Neural cell (in vitro differentiated cells): ENCODE measurements around the gene INPP5E.

Experiments used
- EP300 ChIP-seq: fragments of 450-650 bp; conservative IDR thresholded peaks from 2 replicates; pipeline ENCODE4 v1.6.1; 2014; ENCODE audit warnings: antibody characterized with exemption, mild to moderate bottlenecking, moderate library complexity; ENCODE audit not compliant: poor library complexity, severe bottlenecking
- EZH2 ChIP-seq: fragments of 200-600, 300-800 bp; shearing (Covaris generic), sonication (generic); IDR thresholded peaks from 2 replicates; pipeline ENCODE4 v1.6.1; 2014; ENCODE audit warnings: antibody characterized with exemption, low read length, borderline replicate concordance, mild to moderate bottlenecking; ENCODE audit not compliant: insufficient read depth, poor library complexity, severe bottlenecking
- TF ChIP-seq, protein P1 (sequence below): fragments of 450-650 bp; IDR thresholded peaks from 2 replicates; pipeline ENCODE4 v1.5.1; 2014; ENCODE audit warnings: antibody characterized with exemption, mild to moderate bottlenecking, moderate library complexity; ENCODE audit not compliant: poor library complexity, severe bottlenecking
- TF ChIP-seq, protein P2 (sequence below): IDR thresholded peaks from 2 replicates; pipeline ENCODE4 v1.6.1; 2012; ENCODE audit warnings: borderline replicate concordance

DNA sequence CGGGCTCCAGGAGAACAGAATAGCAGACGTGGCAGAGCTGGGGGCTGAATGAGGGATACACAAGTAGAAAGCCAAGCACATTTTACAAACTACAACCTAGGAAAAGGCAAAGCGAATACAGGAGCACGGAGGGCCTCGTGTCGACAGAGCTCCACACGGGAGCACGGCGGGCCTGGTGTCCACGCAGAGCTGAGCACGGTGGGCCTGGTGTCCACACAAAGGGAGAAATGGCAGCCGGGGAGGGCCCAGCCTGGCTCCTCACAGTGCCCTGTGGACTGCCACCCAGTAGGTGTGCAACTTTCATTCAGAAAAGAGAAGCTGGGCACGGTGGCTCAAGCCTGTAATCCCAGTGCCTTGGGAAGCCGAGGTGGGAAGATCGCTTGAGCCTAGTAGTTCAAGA, 3.4 kb upstream of the INPP5E start:
- TF ChIP-seq EP300 (no peak), EZH2 (no peak)
- TF ChIP-seq, protein P1, sequence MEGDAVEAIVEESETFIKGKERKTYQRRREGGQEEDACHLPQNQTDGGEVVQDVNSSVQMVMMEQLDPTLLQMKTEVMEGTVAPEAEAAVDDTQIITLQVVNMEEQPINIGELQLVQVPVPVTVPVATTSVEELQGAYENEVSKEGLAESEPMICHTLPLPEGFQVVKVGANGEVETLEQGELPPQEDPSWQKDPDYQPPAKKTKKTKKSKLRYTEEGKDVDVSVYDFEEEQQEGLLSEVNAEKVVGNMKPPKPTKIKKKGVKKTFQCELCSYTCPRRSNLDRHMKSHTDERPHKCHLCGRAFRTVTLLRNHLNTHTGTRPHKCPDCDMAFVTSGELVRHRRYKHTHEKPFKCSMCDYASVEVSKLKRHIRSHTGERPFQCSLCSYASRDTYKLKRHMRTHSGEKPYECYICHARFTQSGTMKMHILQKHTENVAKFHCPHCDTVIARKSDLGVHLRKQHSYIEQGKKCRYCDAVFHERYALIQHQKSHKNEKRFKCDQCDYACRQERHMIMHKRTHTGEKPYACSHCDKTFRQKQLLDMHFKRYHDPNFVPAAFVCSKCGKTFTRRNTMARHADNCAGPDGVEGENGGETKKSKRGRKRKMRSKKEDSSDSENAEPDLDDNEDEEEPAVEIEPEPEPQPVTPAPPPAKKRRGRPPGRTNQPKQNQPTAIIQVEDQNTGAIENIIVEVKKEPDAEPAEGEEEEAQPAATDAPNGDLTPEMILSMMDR, result no peak
- TF ChIP-seq, protein P2, sequence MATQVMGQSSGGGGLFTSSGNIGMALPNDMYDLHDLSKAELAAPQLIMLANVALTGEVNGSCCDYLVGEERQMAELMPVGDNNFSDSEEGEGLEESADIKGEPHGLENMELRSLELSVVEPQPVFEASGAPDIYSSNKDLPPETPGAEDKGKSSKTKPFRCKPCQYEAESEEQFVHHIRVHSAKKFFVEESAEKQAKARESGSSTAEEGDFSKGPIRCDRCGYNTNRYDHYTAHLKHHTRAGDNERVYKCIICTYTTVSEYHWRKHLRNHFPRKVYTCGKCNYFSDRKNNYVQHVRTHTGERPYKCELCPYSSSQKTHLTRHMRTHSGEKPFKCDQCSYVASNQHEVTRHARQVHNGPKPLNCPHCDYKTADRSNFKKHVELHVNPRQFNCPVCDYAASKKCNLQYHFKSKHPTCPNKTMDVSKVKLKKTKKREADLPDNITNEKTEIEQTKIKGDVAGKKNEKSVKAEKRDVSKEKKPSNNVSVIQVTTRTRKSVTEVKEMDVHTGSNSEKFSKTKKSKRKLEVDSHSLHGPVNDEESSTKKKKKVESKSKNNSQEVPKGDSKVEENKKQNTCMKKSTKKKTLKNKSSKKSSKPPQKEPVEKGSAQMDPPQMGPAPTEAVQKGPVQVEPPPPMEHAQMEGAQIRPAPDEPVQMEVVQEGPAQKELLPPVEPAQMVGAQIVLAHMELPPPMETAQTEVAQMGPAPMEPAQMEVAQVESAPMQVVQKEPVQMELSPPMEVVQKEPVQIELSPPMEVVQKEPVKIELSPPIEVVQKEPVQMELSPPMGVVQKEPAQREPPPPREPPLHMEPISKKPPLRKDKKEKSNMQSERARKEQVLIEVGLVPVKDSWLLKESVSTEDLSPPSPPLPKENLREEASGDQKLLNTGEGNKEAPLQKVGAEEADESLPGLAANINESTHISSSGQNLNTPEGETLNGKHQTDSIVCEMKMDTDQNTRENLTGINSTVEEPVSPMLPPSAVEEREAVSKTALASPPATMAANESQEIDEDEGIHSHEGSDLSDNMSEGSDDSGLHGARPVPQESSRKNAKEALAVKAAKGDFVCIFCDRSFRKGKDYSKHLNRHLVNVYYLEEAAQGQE, result no peak
